GM21526 (cell line): ENCODE measurements around the gene KIAA1549.

Experiments
- ATAC-seq: cut with Tn5 transposase; IDR thresholded peaks from one replicate; pipeline ENCODE4 v1.9.1; 2021; ENCODE audit warnings: moderate library complexity; ENCODE audit not compliant: unreplicated experiment, low FRiP score

Gene KIAA1549

DNA sequence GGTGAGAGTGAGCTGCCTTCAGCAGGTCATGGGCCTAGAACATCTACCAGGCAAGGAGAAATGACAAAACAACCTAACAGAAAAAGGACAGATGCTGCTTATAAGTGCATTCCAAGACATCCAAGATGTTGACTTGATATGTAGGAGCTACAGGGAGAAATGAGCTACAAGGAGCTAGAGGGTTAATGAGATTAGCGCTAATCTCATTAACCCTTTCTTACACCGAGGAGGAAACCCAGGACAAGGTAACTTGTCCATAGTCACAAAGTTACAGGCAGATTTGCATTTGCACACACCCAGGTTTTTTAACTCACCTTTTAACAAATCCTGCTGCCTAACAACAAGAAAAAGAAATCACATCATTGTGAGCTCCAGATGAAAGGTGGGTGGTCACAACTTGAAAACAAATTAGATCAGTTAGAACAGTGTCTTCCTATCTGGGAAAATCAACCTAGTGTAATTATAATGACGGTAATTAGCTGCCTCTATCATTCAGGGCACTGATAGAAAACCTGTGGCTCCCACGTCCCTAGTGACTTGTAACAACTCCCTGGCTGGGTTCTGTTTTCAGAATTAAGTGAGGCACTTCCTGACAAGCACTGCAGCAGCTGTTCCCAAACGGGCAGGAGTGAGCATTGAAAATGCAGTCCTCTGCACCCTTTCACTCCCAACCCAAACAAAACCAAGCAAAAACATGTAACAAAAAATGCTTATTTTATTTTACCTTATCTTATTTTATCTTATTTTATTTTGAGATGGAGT is 5.7 kb downstream of the KIAA1549 start:
- no peak for ATAC-seq

DNA sequence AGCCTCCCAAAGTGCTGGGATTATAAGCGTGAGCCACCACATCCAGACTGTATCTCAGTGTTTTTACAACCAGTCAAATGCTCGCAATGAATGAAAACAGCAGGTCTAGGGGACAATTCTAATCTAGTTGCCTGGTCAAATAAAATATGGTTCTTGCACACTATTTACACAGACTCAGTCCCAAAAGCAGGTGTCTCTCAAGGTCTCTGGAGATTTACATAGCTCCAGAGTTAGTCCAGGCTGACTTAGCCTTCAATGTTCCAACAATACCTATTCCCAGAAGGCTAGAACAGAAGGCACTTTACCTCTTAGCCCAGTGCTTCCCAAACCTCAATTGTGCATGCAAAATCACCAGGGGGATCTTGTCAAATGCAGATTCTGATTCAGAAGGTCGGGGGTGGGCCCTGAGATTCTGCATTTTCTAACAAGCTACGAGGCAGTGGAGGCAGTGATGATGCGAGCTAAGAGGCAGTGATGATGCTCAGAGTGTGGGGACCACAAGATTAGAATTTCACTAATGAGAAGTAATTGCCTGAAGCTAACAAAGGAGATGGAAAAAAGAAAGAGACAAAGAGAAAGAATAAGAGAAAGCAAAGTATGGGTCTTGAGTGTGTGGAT is 6.4 kb downstream of the KIAA1549 start:
- no peak for ATAC-seq

DNA sequence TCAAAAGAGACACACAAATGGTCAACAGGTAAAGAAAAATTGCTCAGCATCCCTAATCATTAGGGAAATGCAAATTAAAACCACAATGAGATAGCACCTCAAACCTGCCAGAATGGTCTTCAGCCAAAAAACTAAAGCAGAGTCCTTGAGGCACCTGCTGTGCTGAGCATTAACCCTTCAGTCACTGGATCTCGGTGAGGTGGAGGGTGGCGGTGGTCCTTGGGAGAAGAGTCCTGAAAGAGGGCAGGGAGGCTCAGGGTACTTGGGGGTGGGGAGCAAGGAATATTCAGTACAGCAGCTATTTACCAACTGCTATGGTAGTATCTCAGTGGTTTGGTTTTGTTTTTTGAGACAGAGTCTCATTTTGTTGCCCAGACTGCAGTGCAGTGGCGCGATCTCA is 7.1 kb downstream of the KIAA1549 start:
- ATAC-seq: no peak

DNA sequence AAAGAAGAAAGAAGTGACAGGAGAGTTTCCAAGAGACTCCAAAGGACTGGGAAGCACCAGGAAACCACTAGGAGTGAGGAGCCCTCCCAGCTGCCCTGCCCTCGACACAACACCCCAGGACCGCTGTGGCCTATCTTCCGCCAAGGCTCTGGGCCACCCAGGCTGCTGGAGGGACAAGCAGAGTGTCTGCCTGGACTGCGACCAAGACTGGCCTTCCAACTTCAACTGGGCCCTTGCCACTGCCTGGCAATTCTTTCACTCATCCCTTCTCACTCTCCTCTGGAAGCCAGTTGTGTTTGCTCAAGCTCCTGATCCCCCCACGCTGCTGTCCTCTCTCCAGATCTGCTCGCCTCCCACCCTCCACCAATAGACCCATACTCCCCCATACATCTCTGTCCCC is 10.2 kb downstream of the KIAA1549 start:
- ATAC-seq: no peak

DNA sequence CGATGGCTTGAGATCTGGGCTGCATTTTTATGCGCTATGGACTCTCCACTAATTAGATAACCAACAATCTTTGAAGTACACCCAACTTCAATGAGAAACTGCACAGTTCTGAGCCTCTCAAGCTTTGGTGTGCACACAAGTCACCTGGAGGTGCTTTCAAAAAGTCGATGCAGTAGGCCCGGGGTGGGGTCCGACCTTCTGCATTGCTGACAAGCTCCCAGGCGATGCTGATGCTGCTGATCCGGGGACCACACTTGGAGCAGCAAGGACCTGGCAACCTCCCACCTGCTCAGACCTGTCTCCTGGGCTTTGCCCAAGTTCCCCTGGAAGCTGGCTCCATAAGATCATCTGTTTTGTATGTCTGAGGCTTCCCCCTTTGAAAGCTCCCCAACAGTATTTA is 10.7 kb downstream of the KIAA1549 start:
- no peak for ATAC-seq

DNA sequence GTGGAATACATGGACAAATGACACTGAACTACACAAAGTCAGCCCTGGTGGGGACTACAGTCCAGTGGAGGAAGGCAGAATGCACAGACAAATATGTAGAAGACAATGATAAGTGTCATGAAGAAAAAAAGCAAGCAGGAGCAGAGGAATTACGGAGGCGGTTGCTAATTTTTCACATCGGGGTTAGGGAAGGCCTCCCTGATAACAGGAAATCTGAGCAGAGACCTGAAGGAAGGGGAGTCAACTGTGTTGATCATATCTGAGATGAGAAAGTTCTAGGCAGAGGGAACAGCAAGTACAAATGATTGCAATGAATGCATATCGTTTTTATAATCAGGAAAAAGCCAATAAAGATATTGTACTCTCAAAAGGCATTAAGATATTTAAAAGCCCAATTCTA is 14.0 kb downstream of the KIAA1549 start:
- no peak for ATAC-seq

DNA sequence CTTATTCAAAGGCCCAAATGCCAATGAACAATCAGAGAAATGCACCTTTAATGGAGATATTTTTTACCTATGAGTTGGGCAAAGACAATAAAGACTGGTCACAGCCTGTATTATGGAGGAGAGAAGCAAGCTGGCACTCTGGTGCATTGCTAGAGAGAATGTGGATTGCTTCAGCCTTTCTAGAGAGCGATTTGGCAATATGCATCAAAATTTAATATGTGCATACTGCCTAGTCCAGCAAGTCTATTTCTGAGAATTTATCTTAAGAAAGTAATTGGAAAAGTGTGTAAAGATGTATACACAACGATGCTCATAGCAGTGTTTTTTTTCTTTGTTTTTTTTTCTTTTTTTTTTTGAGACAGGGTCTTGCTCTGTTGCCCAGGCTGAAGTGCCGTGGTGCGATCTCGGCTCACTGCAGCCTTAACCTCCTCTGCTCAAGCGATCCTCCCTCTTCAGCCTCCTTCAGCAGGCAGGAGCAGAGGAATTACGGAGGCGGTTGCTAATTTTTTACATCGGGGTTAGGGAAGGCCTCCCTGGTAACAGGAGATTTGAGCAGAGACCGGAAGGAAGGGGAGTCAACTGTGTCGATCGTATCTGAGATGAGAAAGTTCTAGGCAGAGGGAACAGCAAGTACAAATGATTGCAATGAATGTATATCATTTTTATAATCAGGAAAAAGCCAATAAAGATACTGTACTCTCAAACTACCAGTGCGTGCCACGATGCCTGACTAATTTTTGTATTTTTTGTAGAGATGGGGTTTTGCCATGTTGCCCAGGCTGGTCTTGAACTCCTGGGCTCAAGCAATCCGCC is 16.4 kb downstream of the KIAA1549 start:
- ATAC-seq: no peak

DNA sequence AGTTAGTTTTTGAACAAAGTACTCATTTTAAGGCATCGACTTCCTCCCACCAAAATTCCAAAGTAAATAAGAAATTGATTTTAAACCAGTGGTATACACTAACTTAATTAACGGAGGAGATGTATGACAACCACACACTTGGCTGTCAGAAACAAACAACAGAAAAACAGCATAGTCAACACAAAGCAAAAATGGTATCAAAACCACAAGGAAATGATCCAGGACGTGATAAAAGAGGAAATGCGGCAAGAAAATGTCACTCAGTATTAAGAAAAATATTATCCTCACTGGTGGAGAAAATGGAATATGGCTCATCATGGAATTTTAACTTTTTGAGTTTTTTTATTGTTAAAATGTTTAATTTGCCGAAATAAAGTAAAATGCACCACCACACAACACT is 17.5 kb downstream of the KIAA1549 start:
- no peak for ATAC-seq

DNA sequence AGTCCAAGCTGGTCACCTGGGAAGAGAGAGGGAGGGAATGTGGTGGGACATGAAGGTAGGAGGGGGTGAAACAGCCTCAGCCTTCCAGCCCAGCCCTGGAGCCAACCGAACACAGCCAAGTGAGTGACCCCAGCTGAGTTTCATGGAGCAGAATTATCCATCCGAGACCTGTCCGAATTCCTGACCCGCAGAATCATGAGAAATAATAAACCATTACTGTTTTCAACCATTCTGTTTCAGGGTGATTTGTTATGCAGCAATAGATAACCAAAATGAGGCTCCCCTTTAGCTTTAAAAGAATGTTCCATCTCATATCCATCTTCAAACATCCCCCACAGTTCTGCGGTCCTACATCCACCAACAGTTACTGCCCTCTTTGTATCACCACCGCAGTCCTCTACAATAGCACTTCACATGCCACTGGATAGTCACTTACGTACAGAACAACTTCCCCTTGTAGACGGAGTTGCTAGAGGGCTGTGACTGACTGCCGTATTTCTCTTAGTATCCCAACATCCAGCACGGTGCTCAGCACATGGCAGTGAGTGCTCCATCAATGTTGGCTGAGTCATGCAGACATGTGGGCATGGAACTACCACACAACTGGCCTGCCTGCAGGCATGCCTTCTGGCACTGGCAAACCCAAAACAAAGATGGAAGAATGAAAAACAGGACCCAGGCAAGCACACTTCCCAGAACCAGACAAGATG is 18.5 kb downstream of the KIAA1549 start:
- no peak for ATAC-seq

DNA sequence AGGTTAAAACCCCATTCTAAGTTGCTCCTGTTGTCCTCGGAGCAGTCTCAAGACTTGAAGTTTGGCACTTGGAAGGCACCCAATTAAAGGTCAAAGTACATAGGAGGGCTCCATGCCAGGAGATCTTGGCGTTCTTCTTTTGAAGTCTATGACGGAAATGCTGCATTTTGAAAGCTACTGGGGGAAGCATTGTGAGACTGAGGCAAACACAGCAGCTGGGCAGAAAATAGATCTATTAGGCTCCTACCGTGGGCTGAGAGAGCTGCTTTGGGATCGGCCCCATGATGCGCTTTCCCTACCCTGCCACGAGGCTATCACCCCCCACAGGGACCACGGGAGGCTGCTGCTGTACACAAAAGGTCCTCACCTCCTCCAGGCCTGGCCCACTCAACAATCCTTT is 20.0 kb downstream of the KIAA1549 start:
- no peak for ATAC-seq

DNA sequence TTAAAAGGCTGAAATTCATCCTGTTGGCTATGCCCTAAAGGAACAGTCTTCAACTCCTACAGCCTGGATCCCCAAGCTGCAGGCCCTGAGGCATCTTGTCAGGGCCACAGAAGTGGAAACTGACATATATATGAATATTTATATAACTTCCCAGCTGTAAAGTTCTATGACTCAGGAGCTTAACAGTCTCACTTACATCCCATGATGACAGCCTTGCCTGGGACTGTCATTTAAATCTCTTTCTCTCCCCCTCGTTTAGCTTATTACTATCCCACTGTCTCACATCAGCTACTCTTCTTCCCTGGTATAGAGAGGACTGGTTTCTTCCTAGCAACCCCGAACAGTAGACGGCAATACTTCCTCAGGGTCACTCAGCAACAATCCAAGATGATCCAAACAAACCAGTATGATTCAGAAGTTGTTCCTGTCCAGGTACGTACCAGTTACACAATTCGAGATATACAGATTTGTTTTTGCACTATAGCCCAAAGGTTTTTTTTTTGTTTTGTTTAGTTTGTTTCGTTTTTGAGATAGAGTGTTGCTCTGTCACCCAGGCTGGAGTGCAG is 22.7 kb downstream of the KIAA1549 start:
- ATAC-seq: no peak

DNA sequence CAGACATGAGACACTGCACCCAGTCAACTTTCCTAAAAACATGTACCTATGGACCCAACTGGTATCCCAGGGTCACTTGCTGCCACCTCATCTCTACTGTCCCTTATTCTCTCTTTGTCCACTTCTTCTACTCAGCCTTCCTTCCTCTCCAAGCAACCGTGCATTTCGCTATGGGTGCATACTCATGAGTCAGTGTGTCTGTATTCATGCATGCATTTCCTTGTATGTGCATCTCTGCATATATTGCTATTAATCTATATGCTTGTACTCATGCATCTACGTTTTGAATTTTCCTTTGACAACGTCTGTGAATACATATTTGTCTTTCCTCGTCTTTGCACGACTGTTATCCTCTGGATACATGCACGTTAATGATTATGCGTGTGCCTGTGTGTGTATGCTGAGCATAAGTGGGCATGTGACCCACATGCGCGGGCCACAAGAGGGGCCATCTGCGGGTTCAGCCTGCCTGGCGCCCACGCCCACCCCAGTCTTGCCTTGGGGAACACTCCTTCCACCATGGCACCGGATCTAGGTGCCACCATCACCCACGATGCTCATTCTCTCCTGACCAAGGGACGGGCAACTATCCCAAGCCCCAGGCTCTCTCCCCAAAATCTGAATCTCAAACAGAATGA is 23.3 kb downstream of the KIAA1549 start:
- ATAC-seq: no peak

DNA sequence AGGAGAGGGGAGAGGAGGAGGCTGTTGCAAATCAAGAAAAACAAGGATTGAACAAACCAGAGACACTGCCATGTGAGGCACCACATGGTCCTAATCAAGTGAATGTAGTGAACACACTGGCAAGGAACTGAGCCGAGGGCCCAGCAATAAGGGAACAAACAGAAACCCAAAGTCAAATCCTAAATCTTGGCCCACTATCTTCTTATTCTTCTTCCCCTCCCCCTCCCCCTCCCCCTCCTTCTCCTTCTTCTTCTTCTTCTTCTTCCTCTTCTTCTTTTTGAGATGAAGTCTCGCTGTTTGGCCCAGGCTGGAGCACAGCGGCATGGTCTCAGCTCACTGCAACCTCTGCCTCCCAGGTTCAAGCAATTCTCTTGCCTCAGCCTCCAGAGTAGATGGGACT is 24.0 kb downstream of the KIAA1549 start:
- ATAC-seq: no peak

DNA sequence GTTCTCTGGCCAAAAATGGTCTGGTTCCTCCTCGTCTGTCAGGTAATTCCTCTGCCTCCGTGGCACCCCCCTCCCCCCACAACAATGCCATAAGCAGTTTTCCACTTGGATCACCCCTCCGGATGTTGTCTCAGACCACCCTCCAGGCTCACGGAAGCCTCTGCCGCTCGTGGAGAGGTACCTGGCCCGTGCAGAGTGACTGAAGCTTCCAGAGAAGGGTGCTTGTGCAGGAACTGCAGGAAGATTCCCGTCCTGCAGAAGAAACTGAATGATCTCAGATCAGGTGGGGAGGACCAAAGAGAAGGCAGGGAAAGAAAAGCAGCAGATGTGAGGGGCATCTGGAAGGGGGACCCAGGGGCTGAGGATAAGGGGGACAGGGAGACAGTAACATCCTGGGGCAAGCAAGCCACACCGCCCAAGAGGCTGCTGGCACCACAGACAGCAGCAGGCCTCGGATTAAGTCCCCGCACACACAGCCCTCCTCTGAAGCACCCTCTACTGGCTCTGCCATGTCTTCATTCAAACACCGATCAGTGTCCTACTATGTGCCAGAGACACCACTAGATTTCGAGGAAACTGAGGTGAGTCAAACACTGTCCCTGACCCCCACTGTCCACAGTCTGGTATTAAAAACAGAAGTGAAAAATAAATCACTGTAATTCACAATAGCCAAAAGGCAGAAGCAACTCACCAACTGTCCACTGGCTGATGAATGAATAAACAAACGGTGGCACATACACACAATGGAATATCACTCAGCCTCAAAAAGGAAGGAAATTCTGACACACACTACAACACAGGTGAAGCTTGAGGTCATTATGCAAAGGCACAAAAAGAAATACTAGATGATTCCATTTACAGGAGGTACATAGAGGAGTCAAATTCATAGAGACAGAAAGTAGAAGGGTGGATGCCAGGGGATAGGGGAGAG is 26.4 kb downstream of the KIAA1549 start:
- no peak for ATAC-seq

DNA sequence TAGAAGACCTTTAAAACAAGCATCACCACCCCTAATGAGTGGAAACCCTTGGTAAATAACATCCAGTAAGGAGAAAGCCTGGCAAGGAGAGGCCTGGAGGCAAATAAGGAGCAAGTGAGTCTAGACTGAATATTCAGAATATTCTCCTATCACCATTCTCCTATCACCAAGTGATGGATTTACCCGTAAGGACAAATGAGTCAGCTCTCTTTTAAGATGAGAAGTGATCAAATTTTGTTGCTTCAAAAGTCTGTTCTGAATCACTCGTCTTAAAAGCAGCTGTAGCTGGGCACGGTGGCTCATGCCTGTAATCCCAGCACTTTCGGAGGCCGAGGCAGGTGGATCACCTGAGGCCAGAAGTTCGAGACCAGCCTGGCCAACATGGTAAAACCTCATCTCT is 28.4 kb downstream of the KIAA1549 start:
- no peak for ATAC-seq

DNA sequence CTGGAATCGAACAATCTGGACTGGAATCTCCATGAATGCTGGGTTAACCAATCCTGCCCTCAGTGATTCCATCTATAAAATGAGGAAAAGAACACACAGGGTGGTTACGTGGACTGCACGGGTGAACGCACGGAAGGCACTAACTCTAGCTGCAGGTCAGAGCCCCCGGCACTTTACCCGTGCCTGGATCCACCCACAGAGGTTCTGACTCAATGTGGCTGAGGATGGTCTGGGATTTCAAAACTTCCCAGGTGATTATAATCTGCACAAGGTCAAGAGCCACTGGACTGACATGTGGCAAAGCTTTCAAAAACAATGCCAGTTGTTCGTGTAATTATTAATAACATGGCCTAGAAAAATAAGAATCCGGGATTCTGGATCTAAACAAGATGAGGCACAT is 29.2 kb downstream of the KIAA1549 start:
- ATAC-seq: no peak

DNA sequence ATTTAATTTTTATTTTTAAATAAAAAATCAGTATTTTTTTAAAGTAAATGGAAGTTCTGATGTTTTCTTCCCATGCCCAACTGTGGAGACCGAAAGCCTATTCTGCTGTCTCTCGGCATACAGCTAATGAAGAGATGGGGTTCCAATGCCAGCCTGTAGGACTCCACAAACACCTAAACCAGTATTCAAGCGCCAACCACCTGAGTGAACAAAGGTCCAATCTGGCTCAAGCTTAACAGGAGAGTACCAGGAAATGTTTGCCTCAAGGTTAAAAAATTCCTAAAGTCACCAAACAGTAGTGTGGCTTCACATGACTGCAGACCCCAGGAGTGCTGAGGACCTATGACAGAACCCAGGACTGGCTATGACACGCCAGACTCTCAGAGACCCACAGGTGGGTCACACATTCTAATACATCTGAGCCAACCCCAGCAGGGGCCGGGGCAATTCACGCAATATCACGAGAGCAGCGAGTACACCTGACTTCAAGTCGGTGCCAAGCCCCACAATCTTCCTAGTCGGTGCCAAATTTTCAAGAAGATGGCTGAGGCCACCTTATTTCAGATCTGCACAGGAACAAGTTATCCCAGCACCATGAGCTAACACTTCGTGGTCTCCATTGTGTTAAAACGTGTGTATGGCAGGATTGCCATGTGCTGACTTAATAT is 31.6 kb downstream of the KIAA1549 start:
- ATAC-seq: no peak

DNA sequence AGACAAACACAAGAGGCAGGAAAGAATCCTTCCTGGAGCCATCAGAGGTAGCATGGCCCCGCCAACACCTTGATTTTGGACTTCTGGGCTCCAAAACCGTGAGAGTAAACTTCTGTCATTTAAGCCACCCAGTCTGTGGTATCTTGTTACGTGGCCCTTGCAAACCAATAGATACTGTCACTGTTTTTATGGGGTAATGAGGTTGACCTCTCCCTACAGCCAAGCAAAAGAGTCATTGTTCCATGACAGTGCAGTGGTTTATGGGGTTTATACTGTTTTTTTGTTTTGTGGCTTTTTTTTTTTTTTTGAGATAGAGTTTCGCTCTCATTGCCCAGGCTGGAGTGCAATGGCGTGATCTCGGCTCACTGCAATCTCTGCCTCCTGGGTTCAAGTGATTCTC is 32.8 kb downstream of the KIAA1549 start:
- ATAC-seq: no peak

DNA sequence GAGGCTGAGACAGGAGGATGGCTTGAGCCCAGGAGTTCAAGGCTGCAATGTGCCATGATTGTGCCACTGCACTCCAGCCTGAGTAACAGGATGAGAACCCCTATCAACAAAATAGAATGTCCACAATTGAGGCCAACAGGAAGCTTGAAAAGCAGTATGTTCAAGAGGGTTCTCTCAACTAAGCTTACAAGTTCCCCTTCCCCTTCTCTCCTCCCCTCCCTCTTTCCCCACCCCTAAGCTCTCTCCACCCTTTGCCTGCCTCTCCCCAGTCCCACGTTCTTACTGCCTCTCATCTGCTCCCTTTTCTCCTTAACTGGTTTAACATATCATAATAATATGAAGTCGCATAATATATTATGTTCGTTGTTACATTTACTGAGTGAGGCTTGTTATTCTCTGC is 35.4 kb downstream of the KIAA1549 start:
- no peak for ATAC-seq
